HepG2 (cell line): Measurements from ENCODE around the gene THBS2. TPM values are rescaled to one million over a fixed set of nuclear protein-coding genes. Genes with fewer than 3 reads are reported as not detected.

Experiments
- ATAC-seq: fragments of 200-7000 bp; cut with Tn5 transposase; 3 replicates; pipeline ENCODE4 v1.9.1; 2020; ENCODE audit warnings: mild to moderate bottlenecking, moderate library complexity
- BruUV-seq: library from RNA; stranded (reverse); fragments of 400-500 nt; replicated peaks from 2 replicates; lab custom pipeline; 2021; lab: Mats Ljungman, UMichigan
- CTCF ChIA-PET: fragments of 300-600 bp; formaldehyde crosslinking; extraction: SDS; loops from one replicate; lab custom pipeline; 2021; ENCODE audit warnings: low total read pairs, inconsistent platforms, low intra/inter-chr PET ratio; lab: Yijun Ruan, JAX
- POLR2A ChIA-PET: fragments of 350-600 bp; sonication (Branson Sonifier 250); formaldehyde crosslinking; loops from one replicate; lab custom pipeline; 2020; ENCODE audit warnings: antibody characterized with exemption, inconsistent platforms; lab: Yijun Ruan, JAX
- DNase-seq: peaks from one replicate; pipeline ENCODE4 v3.0.0-alpha.2; 2015; ENCODE audit warnings: low spot score
- FAIRE-seq: peaks from 3 replicates; lab custom pipeline; 2011; peaks lifted over from hg19 to GRCh38; lab: Jason Lieb, UNC
- H2AFZ ChIP-seq: one replicate; pipeline ENCODE4 v1.6.1; 2011; ENCODE audit warnings: low read length, inconsistent platforms
- H3K27ac ChIP-seq: fragments of 300-600 bp; 3 replicates; pipeline ENCODE4 v1.8.0; 2011; ENCODE audit warnings: mixed run types, mild to moderate bottlenecking, mixed read lengths, low read length, inconsistent platforms; ENCODE audit not compliant: insufficient read depth; ENCODE audit errors: extremely low read length
- H3K27me3 ChIP-seq, 2 experiments: fragments of 200-600 bp in 1 of 2; 2 replicates in 1 of 2; 3 replicates in 1 of 2; pipeline versions ENCODE4 v1.6.0 to v1.8.0; 2011; ENCODE audit warnings: low read length in 2 of 2, mild to moderate bottlenecking in 2 of 2, moderate library complexity in 2 of 2, inconsistent platforms in 1 of 2; ENCODE audit not compliant: insufficient read depth in 2 of 2, control insufficient read depth in 1 of 2
- H3K36me3 ChIP-seq, 2 experiments: fragments of 200-600 bp in 1 of 2; replicated peaks in 1 of 2; 2 replicates in 1 of 2; 3 replicates in 1 of 2; pipeline versions ENCODE4 v1.5.1 to v1.8.0; 2011; ENCODE audit warnings: low read length in 2 of 2, inconsistent platforms in 1 of 2; ENCODE audit not compliant: insufficient read depth in 2 of 2, control insufficient read depth in 1 of 2
- H3K4me1 ChIP-seq: 2 replicates; pipeline ENCODE4 v1.5.1; 2012; ENCODE audit warnings: low read length, inconsistent platforms; ENCODE audit not compliant: insufficient read depth
- H3K4me2 ChIP-seq: 2 replicates; pipeline ENCODE4 v1.6.0; 2011; ENCODE audit warnings: low read depth, low read length, inconsistent platforms
- H3K4me3 ChIP-seq, 3 experiments: fragments of 200-600 bp in 1 of 3; sonication (generic), shearing (Covaris generic) in 1 of 3; replicated peaks in 1 of 3; 2 replicates each; pipeline ENCODE4 v1.5.1; 2011 to 2016; ENCODE audit warnings: low read length in 3 of 3, inconsistent platforms in 2 of 3, low read depth in 2 of 3, mild to moderate bottlenecking in 2 of 3, control low read depth in 1 of 3, mixed read lengths in 1 of 3; ENCODE audit not compliant: insufficient read depth in 1 of 3
- H3K79me2 ChIP-seq: one replicate; pipeline ENCODE4 v1.6.1; 2011; ENCODE audit warnings: low read length, inconsistent platforms; ENCODE audit not compliant: insufficient read depth
- H3K9ac ChIP-seq: 2 replicates; pipeline ENCODE4 v1.6.0; 2011; ENCODE audit warnings: mild to moderate bottlenecking, low read depth, low read length, inconsistent platforms; ENCODE audit not compliant: insufficient read depth
- H3K9me3 ChIP-seq: 2 replicates; pipeline ENCODE4 v1.5.1; 2012; ENCODE audit warnings: mild to moderate bottlenecking, low read length
- H4K20me1 ChIP-seq: 2 replicates; pipeline ENCODE4 v1.6.0; 2011; ENCODE audit warnings: inconsistent platforms, mild to moderate bottlenecking, low read length, moderate library complexity; ENCODE audit not compliant: insufficient read depth
- E2F2 ChIP-seq: sonication (generic); formaldehyde crosslinking; IDR thresholded peaks from 2 replicates; pipeline ENCODE4 v1.4.0; 2020; ENCODE audit warnings: missing genetic modification reagents, borderline replicate concordance
- HNF4A ChIP-seq: sonication (generic); formaldehyde crosslinking; IDR thresholded peaks from 2 replicates; pipeline ENCODE4 v1.4.0; 2020; ENCODE audit warnings: missing genetic modification reagents
- NR2C2 ChIP-seq: sonication (generic); formaldehyde crosslinking; IDR thresholded peaks from 2 replicates; pipeline ENCODE4 v1.4.0; 2020; ENCODE audit warnings: missing genetic modification reagents, mild to moderate bottlenecking, moderate library complexity, borderline replicate concordance
- ONECUT2 ChIP-seq: sonication (generic); formaldehyde crosslinking; IDR thresholded peaks from 2 replicates; pipeline ENCODE4 v1.4.0; 2020; ENCODE audit warnings: missing genetic modification reagents
- PITX1 ChIP-seq: sonication (generic); formaldehyde crosslinking; IDR thresholded peaks from 2 replicates; pipeline ENCODE4 v1.5.1; 2020; ENCODE audit warnings: mild to moderate bottlenecking, missing genetic modification reagents
- SRSF4 ChIP-seq: fragments of 200-400 bp; formaldehyde crosslinking; IDR thresholded peaks from one replicate; pipeline ENCODE4 v1.6.1; 2018; ENCODE audit warnings: mild to moderate bottlenecking, low read depth, low read length, moderate library complexity; ENCODE audit not compliant: poor library complexity, severe bottlenecking
- U2AF2 ChIP-seq: fragments of 200-400 bp; formaldehyde crosslinking; IDR thresholded peaks from 2 replicates; pipeline ENCODE4 v1.6.1; 2017; ENCODE audit warnings: low read depth, mild to moderate bottlenecking, low read length
- ZNF766 ChIP-seq: sonication (generic); formaldehyde crosslinking; IDR thresholded peaks from 2 replicates; pipeline ENCODE4 v1.5.0; 2020; ENCODE audit warnings: missing genetic modification reagents, borderline replicate concordance
- WGBS: methylation state at CpG from one replicate; pipeline ENCODE4 v1.1.6; 2017; ENCODE audit warnings: low lambda C conversion rate; 5-methylcytosine and 5-hydroxymethylcytosine counted together
- in situ Hi-C: cut with HindIII; loops from 2 replicates; pipeline ENCODE4 v1.10.0; 2017; ENCODE audit warnings: low pct_unique_long_range_greater_than_20kb; ENCODE audit not compliant: extremely low pct_ligation_motif_present
- intact Hi-C: fragments of 100-400 bp; cut with micrococcal nuclease; formaldehyde crosslinking; loops from one replicate; pipeline ENCODE4 v1.10.0; 2022; ENCODE audit not compliant: unreplicated experiment
- polyA plus RNA-seq, 8 experiments: library from polyadenylated mRNA; depleted of rRNA in 3 of 8; stranded (reverse) in 7 of 8; unstranded in 1 of 8; fragments of >200 nt; fragmentation: Illumina TruSeq in 4 of 8; extraction: Trizol in 4 of 8; gene quantifications; 2 replicates each; pipeline versions ENCODE4 v1.2.1 to v1.2.3, GENCODE V29; 2011 to 2016; ENCODE audit warnings: low read depth in 4 of 8, missing spikeins in 1 of 8, mixed read lengths in 1 of 8; ENCODE audit not compliant: insufficient read depth in 1 of 8
- total RNA-seq, 5 experiments: library from RNA; depleted of rRNA; stranded (reverse); fragments of >200 nt; fragmentation: Illumina TruSeq; extraction: Trizol; gene quantifications; 2 replicates each; pipeline ENCODE4 v1.2.3, GENCODE V29; 2016; ENCODE audit warnings: low read depth in 1 of 5
- TF ChIP-seq, protein P1 (sequence below): sonication (generic); formaldehyde crosslinking; IDR thresholded peaks from 2 replicates; pipeline ENCODE4 v1.4.0; 2020; ENCODE audit warnings: missing genetic modification reagents
- TF ChIP-seq, protein P2 (sequence below): sonication (generic); formaldehyde crosslinking; conservative IDR thresholded peaks from 2 replicates; pipeline ENCODE4 v1.4.0; 2020; ENCODE audit warnings: mild to moderate bottlenecking, missing genetic modification reagents, moderate library complexity

Gene THBS2
- total and polyA plus RNA-seq, 2 of the 13 experiments (the other 11 are each of a cell fraction or from before 2014, with no cell fraction given): 0.12 to 0.15 TPM

DNA sequence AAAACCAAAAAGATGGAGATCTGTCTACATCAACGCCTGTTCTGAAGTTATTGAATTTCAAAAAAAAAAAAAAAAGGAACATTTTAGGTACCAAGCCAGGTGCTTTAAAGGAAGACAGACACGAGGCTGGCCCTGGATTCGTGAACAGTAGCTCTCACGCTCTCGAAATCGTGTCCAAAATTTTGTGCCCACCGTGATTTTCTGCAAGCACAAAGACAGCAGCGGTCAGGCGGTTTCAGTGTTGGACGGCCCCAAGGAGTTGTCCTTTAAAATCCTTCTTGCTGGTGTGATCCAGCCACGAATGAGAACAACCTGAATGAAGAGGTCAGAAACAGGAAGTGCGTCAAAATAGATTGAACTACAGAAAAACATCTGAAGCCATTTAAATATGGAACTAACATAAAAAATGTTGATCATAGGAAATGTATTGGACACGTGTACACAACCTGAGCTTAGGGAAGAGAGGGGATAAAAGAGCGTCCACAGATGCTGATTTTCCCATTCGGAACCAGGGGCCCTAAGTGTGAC, 78.2 kb downstream of the THBS2 start:
- BruUV-seq: no TSS peak
- in situ Hi-C loops: no loop called here
- CTCF ChIA-PET: no interaction called here
- peaks cover 9 to 78% of the 10 kb centered on the region in 2 experiments for H3K27me3 ChIP-seq
- H3K36me3 ChIP-seq: no peaks in the 10 kb centered on the region
- no peak for ATAC-seq
- no peaks in the 10 kb centered on the region for H3K4me1 ChIP-seq
- intact Hi-C loops: no loop called here
- no peak overlapping the region for H3K9ac ChIP-seq
- TF ChIP-seq, protein P1, sequence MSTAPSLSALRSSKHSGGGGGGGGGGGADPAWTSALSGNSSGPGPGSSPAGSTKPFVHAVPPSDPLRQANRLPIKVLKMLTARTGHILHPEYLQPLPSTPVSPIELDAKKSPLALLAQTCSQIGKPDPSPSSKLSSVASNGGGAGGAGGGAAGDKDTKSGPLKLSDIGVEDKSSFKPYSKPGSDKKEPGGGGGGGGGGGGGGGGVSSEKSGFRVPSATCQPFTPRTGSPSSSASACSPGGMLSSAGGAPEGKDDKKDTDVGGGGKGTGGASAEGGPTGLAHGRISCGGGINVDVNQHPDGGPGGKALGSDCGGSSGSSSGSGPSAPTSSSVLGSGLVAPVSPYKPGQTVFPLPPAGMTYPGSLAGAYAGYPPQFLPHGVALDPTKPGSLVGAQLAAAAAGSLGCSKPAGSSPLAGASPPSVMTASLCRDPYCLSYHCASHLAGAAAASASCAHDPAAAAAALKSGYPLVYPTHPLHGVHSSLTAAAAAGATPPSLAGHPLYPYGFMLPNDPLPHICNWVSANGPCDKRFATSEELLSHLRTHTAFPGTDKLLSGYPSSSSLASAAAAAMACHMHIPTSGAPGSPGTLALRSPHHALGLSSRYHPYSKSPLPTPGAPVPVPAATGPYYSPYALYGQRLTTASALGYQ (CRISPR knock-in tag): no peak
- no peak for TF ChIP-seq ONECUT2
- TF ChIP-seq PITX1: no peak
- TF ChIP-seq, all 625 proteins: peak for 0
- POLR2A ChIA-PET: no interaction called here
- no peaks in the 10 kb centered on the region for H3K9me3 ChIP-seq
- H3K4me3 ChIP-seq: no peak overlapping the region
- 8% methylated on average over 15 of the region's 15 CpGs for WGBS
- FAIRE-seq (no peak), DNase-seq (no peak)
- H4K20me1 ChIP-seq: no peaks in the 10 kb centered on the region
- no peaks in the 10 kb centered on the region for H3K79me2 ChIP-seq
- H2AFZ ChIP-seq: no peak overlapping the region
- no peak overlapping the region for H3K27ac ChIP-seq
- no peak overlapping the region for H3K4me2 ChIP-seq

DNA sequence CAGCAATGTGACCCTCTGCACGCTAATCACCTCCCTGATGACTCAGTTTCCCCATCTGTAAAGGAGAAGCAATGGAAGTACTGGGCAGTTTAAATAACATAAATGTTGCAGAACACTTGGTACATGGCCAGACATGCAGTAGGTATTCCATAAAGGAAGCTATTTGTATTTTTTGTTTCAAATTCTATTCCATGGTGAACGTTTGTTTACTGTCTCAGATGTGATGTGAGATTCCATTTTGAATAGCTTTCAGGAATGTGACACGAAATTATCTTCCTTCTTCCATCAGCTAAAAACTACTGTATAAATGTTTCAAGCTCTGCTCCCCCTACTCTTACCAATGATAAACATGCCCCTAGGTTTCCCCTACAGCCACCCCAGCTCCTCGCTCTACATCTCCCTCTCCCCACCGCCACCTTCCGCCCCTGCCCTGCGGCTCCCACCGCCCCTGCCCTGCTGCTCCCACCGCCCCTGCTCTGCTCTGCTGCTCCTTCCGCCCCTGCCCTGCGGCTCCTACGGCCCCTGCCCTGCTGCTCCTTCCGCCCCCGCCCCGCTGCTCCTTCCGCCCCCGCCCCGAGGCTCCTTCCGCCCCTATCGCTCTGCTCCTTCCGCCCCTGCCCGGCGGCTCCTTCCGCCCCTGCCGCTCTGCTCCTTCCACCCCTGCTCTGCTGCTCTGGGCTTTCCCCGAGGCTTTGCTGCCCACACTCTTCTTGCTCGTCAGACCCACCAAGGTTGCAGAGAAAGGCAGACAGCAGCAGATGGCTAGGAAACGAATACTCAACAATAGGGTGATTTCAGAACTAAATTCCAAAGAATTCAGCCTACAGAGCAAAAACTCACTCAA, 78.9 kb downstream of the THBS2 start:
- H3K27me3 ChIP-seq: peaks cover 9 to 85% of the 10 kb centered on the region in 2 experiments
- ChIA-PET POLR2A (no interaction called here), CTCF (no interaction called here)
- intact Hi-C loops: no loop called here
- no peak overlapping the region for H3K9ac ChIP-seq
- H3K36me3 ChIP-seq: no peaks in the 10 kb centered on the region
- H3K79me2 ChIP-seq: no peaks in the 10 kb centered on the region
- no peaks in the 10 kb centered on the region for H3K4me1 ChIP-seq
- DNase-seq: no peak
- no peaks in the 10 kb centered on the region for H3K9me3 ChIP-seq
- in situ Hi-C loops: no loop called here
- no peaks in the 10 kb centered on the region for H4K20me1 ChIP-seq
- FAIRE-seq: peak; percentile 8
- no peak overlapping the region for H3K4me3 ChIP-seq
- no peak for ATAC-seq
- WGBS: 46% methylated on average over 28 of the region's 28 CpGs
- H2AFZ ChIP-seq: no peak overlapping the region
- BruUV-seq: no TSS peak
- H3K27ac ChIP-seq: no peak overlapping the region
- no peak overlapping the region for H3K4me2 ChIP-seq
- TF ChIP-seq U2AF2 (no peak), NR2C2 (CRISPR knock-in tag) (no peak), ZNF766 (CRISPR knock-in tag) (no peak), SRSF4 (no peak), HNF4A (CRISPR knock-in tag) (no peak), E2F2 (no peak)
- TF ChIP-seq, protein P2, sequence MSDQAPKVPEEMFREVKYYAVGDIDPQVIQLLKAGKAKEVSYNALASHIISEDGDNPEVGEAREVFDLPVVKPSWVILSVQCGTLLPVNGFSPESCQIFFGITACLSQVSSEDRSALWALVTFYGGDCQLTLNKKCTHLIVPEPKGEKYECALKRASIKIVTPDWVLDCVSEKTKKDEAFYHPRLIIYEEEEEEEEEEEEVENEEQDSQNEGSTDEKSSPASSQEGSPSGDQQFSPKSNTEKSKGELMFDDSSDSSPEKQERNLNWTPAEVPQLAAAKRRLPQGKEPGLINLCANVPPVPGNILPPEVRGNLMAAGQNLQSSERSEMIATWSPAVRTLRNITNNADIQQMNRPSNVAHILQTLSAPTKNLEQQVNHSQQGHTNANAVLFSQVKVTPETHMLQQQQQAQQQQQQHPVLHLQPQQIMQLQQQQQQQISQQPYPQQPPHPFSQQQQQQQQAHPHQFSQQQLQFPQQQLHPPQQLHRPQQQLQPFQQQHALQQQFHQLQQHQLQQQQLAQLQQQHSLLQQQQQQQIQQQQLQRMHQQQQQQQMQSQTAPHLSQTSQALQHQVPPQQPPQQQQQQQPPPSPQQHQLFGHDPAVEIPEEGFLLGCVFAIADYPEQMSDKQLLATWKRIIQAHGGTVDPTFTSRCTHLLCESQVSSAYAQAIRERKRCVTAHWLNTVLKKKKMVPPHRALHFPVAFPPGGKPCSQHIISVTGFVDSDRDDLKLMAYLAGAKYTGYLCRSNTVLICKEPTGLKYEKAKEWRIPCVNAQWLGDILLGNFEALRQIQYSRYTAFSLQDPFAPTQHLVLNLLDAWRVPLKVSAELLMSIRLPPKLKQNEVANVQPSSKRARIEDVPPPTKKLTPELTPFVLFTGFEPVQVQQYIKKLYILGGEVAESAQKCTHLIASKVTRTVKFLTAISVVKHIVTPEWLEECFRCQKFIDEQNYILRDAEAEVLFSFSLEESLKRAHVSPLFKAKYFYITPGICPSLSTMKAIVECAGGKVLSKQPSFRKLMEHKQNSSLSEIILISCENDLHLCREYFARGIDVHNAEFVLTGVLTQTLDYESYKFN (CRISPR knock-in tag): no peak
